ENCODE results near the gene PRTFDC1. TPM values are rescaled to one million over a fixed set of nuclear protein-coding genes. Genes with fewer than 3 reads are reported as not detected.
A peak's percentile ranks its signal among the peaks of the same experiment; 100 is the strongest.

PRTFDC1 gene
- total RNA-seq, 1 donor from 2014 or later: 9.6 TPM

DNA sequence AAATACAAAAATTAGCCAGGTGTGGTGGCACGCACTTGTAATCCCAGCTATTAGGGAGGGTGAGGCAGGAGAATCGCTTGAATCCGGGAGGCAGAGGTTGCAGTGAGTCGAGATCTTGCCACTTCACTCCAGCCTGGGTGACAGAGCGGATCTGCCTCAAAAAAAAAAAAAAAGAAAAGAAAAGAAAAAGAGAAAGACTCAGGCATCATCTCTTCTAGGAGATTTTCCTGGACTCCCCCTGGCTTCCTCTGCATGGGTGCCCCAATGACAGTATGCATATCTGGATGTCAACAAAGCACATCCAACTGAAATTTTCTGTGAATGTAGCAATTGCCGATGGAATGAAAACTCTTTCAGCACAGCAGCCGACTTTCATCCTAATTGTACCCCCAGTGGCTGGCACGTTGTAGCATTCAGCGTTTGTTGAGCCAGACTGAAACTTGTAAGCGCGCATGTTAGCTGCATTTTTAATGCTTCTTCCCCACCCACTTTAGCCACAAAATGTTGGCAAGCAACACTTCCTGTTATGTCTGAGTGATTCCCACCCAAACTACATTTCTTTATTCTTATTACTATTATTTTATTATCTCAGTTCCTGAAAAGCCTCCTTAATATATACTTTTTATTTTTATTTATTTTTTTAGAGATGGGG is 70.2 kb downstream of the PRTFDC1 start:
- no peak for TF ChIP-seq CTCF (IDR thresholded peaks at IDR 0.05; ENCODE audit: insufficient read depth, low read length, poor library complexity, severe bottlenecking)
- Histone ChIP-seq H3K4me3 (ENCODE audit: low read depth, low read length) (no peak overlapping the region), H3K36me3 (ENCODE audit: control insufficient read depth, insufficient read depth, low read length) (no peaks in the 10 kb centered on the region), H3K27me3 (ENCODE audit: control insufficient read depth, insufficient read depth, low read length) (no peaks in the 10 kb centered on the region)
- no peak for DNase-seq (ENCODE audit: low read depth)

DNA sequence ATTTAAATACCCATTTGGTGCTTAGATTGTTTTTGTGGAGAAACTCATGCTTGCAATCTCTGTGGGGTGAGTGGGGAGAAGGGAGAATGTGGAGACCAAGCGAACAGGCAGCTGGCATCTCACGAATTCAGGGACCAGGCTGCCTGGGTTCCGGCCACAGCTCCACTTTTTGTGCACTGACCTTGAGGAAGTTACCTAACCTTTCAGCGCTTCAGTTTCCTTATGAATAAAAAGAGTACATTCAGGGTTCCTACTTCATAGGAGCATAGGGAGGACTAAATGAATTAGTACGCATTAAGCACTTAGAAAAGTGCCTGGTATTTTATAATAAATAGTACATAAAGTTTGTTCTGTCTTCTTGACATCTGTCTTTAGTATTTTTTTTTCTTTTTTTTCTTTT is 72.5 kb downstream of the PRTFDC1 start:
- no peak for DNase-seq (ENCODE audit: low read depth)
- H3K27me3 ChIP-seq (ENCODE audit: control insufficient read depth, insufficient read depth, low read length): no peaks in the 10 kb centered on the region
- no peak overlapping the region for H3K4me3 ChIP-seq (ENCODE audit: low read depth, low read length)
- no peak for TF ChIP-seq CTCF (IDR thresholded peaks at IDR 0.05; ENCODE audit: insufficient read depth, low read length, poor library complexity, severe bottlenecking)
- no peaks in the 10 kb centered on the region for H3K36me3 ChIP-seq (ENCODE audit: control insufficient read depth, insufficient read depth, low read length)

- no peak overlapping the region for H3K4me3 ChIP-seq (ENCODE audit: low read depth, low read length)
- H3K36me3 ChIP-seq (ENCODE audit: control insufficient read depth, insufficient read depth, low read length): no peaks in the 10 kb centered on the region
- no peak for DNase-seq (ENCODE audit: low read depth)
- TF ChIP-seq CTCF (IDR thresholded peaks at IDR 0.05; ENCODE audit: insufficient read depth, low read length, poor library complexity, severe bottlenecking): no peak
- no peaks in the 10 kb centered on the region for H3K27me3 ChIP-seq (ENCODE audit: control insufficient read depth, insufficient read depth, low read length)
Observed at GRCh38 chr10:24874133-24874532, 78.3 kb downstream of the PRTFDC1 start.

- TF ChIP-seq CTCF (IDR thresholded peaks at IDR 0.05; ENCODE audit: insufficient read depth, low read length, poor library complexity, severe bottlenecking): no peak
- Histone ChIP-seq H3K27me3 (ENCODE audit: control insufficient read depth, insufficient read depth, low read length) (no peaks in the 10 kb centered on the region), H3K4me3 (ENCODE audit: low read depth, low read length) (no peak overlapping the region), H3K36me3 (ENCODE audit: control insufficient read depth, insufficient read depth, low read length) (no peaks in the 10 kb centered on the region)
- DNase-seq (ENCODE audit: low read depth): peak; percentile 72
Observed at GRCh38 chr10:24873281-24873683, 79.1 kb downstream of the PRTFDC1 start.

DNA sequence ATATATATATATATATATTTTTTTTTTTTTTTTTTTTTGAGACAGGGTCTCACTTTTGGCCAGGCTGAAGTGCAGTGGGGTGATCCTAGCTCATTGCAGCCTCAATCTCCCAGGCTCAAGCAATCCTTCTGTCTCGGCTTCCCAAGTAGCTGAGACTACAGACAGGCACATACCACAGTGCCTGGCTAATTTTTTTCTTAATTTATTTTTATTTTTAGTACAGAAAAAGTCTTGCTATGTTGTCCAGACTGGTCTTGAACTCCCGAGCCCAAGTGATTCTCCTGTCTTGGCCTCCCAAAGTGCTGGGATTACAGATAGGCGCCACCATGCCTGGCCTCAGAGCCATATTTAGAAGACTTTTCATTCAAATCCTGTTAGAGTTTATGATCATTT is 79.6 kb downstream of the PRTFDC1 start:
- H3K4me3 ChIP-seq (ENCODE audit: low read depth, low read length): no peak overlapping the region

More for the DNA sequence above, 79.6 kb downstream of the PRTFDC1 start:
- Histone ChIP-seq H3K36me3 (ENCODE audit: control insufficient read depth, insufficient read depth, low read length) (no peaks in the 10 kb centered on the region), H3K27me3 (ENCODE audit: control insufficient read depth, insufficient read depth, low read length) (no peaks in the 10 kb centered on the region)
- TF ChIP-seq CTCF (IDR thresholded peaks at IDR 0.05; ENCODE audit: insufficient read depth, low read length, poor library complexity, severe bottlenecking): no peak
- no peak for DNase-seq (ENCODE audit: low read depth)
